HCT116 (cell line): ENCODE results near the gene KMO. TPM values are rescaled to one million over a fixed set of nuclear protein-coding genes. Genes with fewer than 3 reads are reported as not detected.

Experiments used
- ATAC-seq: fragments of 200-7000 bp; cut with Tn5 transposase; 2 replicates; pipeline ENCODE4 v1.9.1; 2020; ENCODE audit warnings: mild to moderate bottlenecking, moderate library complexity
- BruUV-seq: library from RNA; stranded (reverse); fragments of 400-500 nt; replicated peaks from 2 replicates; lab custom pipeline; 2021; lab: Mats Ljungman, UMichigan
- CTCF ChIA-PET: fragments of 300-600 bp; sonication (Branson Sonifier 250); formaldehyde crosslinking; loops from one replicate; lab custom pipeline; 2021; ENCODE audit warnings: antibody characterized with exemption; lab: Charles Lee
- POLR2A ChIA-PET: fragments of 300-600, 350-600 bp; sonication (Branson Sonifier 250); formaldehyde crosslinking; loops from one replicate; lab custom pipeline; 2021; ENCODE audit warnings: antibody characterized with exemption; lab: Charles Lee
- RAD21 ChIA-PET, 2 experiments: fragments of 300-600 bp; sonication (Branson Sonifier 250); formaldehyde crosslinking; loops; one replicate each; lab custom pipeline; 2023; ENCODE audit warnings: low total read pairs in 2 of 2; ENCODE audit not compliant: uncharacterized antibody in 2 of 2, unreplicated experiment in 2 of 2, low non-redundant PET in 1 of 2; lab: Charles Lee
- DNase-seq: peaks from one replicate; pipeline ENCODE4 v3.0.0-alpha.2; 2010; ENCODE audit warnings: low read depth, low spot score
- H2AFZ ChIP-seq: fragments of 200-600 bp; shearing (Covaris generic), sonication (generic); 2 replicates; pipeline ENCODE4 v1.6.1; 2017; ENCODE audit warnings: low read depth, mixed run types, mixed read lengths, antibody characterized with exemption, low read length; ENCODE audit not compliant: poor library complexity, severe bottlenecking
- H3K27ac ChIP-seq: 2 replicates; pipeline ENCODE4 v1.5.1; 2012; ENCODE audit warnings: low read depth, low read length
- H3K27me3 ChIP-seq: fragments of 200-600 bp; sonication (generic); 2 replicates; pipeline ENCODE4 v1.6.1; 2016; ENCODE audit warnings: mixed run types, low read length, mixed read lengths; ENCODE audit not compliant: insufficient read depth
- H3K36me3 ChIP-seq, 2 experiments: fragments of 200-500 bp in 1 of 2; fragments of 200-600 bp in 1 of 2; sonication (Bioruptor generic) in 1 of 2; sonication (generic) in 1 of 2; 2 replicates each; pipeline versions ENCODE4 v1.5.1 to v1.6.1; 2014 to 2016; ENCODE audit warnings: low read length in 2 of 2, inconsistent platforms in 1 of 2, mixed read lengths in 1 of 2, mixed run types in 1 of 2; ENCODE audit not compliant: insufficient read depth in 2 of 2, control insufficient read depth in 1 of 2
- H3K4me1 ChIP-seq, 2 experiments: fragments of 200-600 bp in 1 of 2; sonication (generic) in 1 of 2; 2 replicates each; pipeline versions ENCODE4 v1.5.1 to v1.6.1; 2012 to 2017; ENCODE audit warnings: low read length in 2 of 2, inconsistent platforms in 1 of 2, mild to moderate bottlenecking in 1 of 2, mixed read lengths in 1 of 2, mixed run types in 1 of 2, moderate library complexity in 1 of 2; ENCODE audit not compliant: insufficient read depth in 2 of 2, control insufficient read depth in 1 of 2
- H3K4me2 ChIP-seq: fragments of 200-600 bp; sonication (generic); 2 replicates; pipeline ENCODE4 v1.6.1; 2017; ENCODE audit warnings: mixed run types, low read length, mixed read lengths
- H3K4me3 ChIP-seq, 2 experiments: fragments of 200-600 bp in 1 of 2; sonication (generic) in 1 of 2; replicated peaks in 1 of 2; 2 replicates each; pipeline ENCODE4 v1.5.1; 2011 to 2016; ENCODE audit warnings: low read length in 2 of 2, control low read depth in 1 of 2, low read depth in 1 of 2, mild to moderate bottlenecking in 1 of 2, mixed read lengths in 1 of 2, mixed run types in 1 of 2
- H3K79me2 ChIP-seq: fragments of 200-600 bp; sonication (generic); 2 replicates; pipeline ENCODE4 v1.6.1; 2017; ENCODE audit warnings: mild to moderate bottlenecking, mixed run types, low read length, moderate library complexity, mixed read lengths; ENCODE audit not compliant: insufficient read depth
- H3K9ac ChIP-seq: fragments of 200-600 bp; sonication (generic); 2 replicates; pipeline ENCODE4 v1.6.1; 2016; ENCODE audit warnings: low read length, mixed read lengths
- H3K9me2 ChIP-seq: fragments of 200-600 bp; sonication (generic), shearing (Covaris generic); 2 replicates; pipeline ENCODE4 v1.6.1; 2017; ENCODE audit warnings: mixed run types, mild to moderate bottlenecking, moderate library complexity; ENCODE audit not compliant: insufficient read depth
- H3K9me3 ChIP-seq, 2 experiments: fragments of 200-500 bp in 1 of 2; fragments of 200-600 bp in 1 of 2; sonication (Bioruptor generic) in 1 of 2; sonication (generic) in 1 of 2; 2 replicates each; pipeline ENCODE4 v1.6.1; 2014 to 2017; ENCODE audit warnings: low read length in 2 of 2, mixed read lengths in 2 of 2, inconsistent platforms in 1 of 2, low read depth in 1 of 2, mild to moderate bottlenecking in 1 of 2, mixed run types in 1 of 2, moderate library complexity in 1 of 2; ENCODE audit not compliant: control insufficient read depth in 1 of 2, insufficient read depth in 1 of 2
- H4K20me1 ChIP-seq: fragments of 200-600 bp; sonication (generic), shearing (Covaris generic); 2 replicates; pipeline ENCODE4 v1.6.1; 2017; ENCODE audit warnings: mixed run types, mild to moderate bottlenecking, moderate library complexity; ENCODE audit not compliant: insufficient read depth
- CBX3 ChIP-seq: IDR thresholded peaks from 2 replicates; pipeline ENCODE4 v1.6.1; 2012; ENCODE audit warnings: low read depth
- EGR1 ChIP-seq: IDR thresholded peaks from 2 replicates; pipeline ENCODE4 v1.6.1; 2012; ENCODE audit warnings: low read depth
- ELF1 ChIP-seq: IDR thresholded peaks from 2 replicates; pipeline ENCODE4 v1.6.1; 2012; ENCODE audit warnings: low read depth, borderline replicate concordance
- EZH2phosphoT487 ChIP-seq: fragments of 200-600 bp; IDR thresholded peaks from 2 replicates; pipeline ENCODE4 v1.6.1; 2018; ENCODE audit warnings: antibody characterized with exemption, borderline replicate concordance
- POLR2A ChIP-seq: IDR thresholded peaks from 2 replicates; pipeline ENCODE4 v1.7.0; 2011; ENCODE audit warnings: borderline replicate concordance; ENCODE audit not compliant: insufficient read depth, insufficient read length; ENCODE audit errors: extremely low read depth
- RAD21 ChIP-seq: IDR thresholded peaks from 2 replicates; pipeline ENCODE4 v1.6.1; 2012; ENCODE audit warnings: low read depth, mild to moderate bottlenecking
- SP1 ChIP-seq: IDR thresholded peaks from 2 replicates; pipeline ENCODE4 v1.6.1; 2012; ENCODE audit warnings: low read depth
- TCF7L2 ChIP-seq: IDR thresholded peaks from 2 replicates; pipeline ENCODE4 v1.7.0; 2011; ENCODE audit warnings: borderline replicate concordance, inconsistent platforms; ENCODE audit not compliant: insufficient read depth, insufficient read length; ENCODE audit errors: extremely low read depth
- ZFX ChIP-seq: fragments of 450-650 bp; IDR thresholded peaks from 2 replicates; pipeline ENCODE4 v1.6.1; 2017
- intact Hi-C: fragments of 100-400 bp; cut with micrococcal nuclease; formaldehyde crosslinking; loops from 2 replicates; pipeline ENCODE4 v1.10.0; 2022
- total RNA-seq: library from RNA; stranded (reverse); gene quantifications from one replicate; pipeline ENCODE4 v1.2.1, GENCODE V29; 2021; ENCODE audit not compliant: unreplicated experiment
- TF ChIP-seq, protein P1 (sequence below): IDR thresholded peaks from 2 replicates; pipeline ENCODE4 v1.6.1; 2012
- TF ChIP-seq, protein P2 (sequence below): IDR thresholded peaks from 2 replicates; pipeline ENCODE4 v1.6.1; 2012
- TF ChIP-seq, protein P3 (sequence below), 3 experiments: fragments of 200-600 bp in 1 of 3; sonication (generic) in 1 of 3; IDR thresholded peaks in 2 of 3; conservative IDR thresholded peaks in 1 of 3; 2 replicates each; pipeline ENCODE4 v1.5.1; 2012 to 2017; ENCODE audit warnings: low read depth in 2 of 3, low read length in 2 of 3, antibody characterized with exemption in 1 of 3, borderline replicate concordance in 1 of 3, control low read depth in 1 of 3, mild to moderate bottlenecking in 1 of 3, mixed read lengths in 1 of 3, mixed run types in 1 of 3, moderate library complexity in 1 of 3; ENCODE audit not compliant: insufficient read depth in 1 of 3

Gene KMO
- total RNA-seq, 1 experiment from 2014 or later = not detected

DNA sequence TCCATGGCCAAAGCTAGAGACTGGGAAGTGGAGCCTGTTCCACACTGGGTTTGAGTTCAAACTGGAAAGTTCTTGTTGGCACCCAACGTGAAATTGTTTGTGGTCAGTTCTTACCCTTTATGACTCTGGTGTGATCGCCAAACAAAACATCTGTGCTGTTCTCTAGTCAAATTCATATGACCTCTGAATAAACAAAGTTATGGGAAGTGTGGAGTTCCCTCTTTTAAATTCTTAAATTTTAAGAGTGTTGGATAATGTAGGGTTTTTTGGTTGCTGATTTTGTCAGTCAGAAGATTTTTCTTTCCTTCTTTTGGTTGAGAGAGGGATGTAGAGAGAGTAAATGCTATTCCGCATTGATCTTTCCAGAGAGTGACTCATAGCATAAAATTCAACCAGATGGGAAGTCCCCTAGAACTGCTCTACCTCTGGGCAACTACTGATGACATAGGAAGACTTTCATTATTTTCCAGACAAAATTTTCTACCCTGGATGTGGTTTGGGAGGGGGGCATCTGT is 71.6 kb downstream of the KMO start:
- Histone ChIP-seq H3K36me3 (no peaks in the 10 kb centered on the region), H3K9ac (no peak overlapping the region), H3K9me3 (no peaks in the 10 kb centered on the region), H3K4me1 (peaks cover 0 to 9% of the 10 kb centered on the region in 2 experiments; a peak in 1 of 4 replicates), H3K4me2 (no peak overlapping the region), H4K20me1 (no peaks in the 10 kb centered on the region; the same call in 1 of the 2 replicates), H3K27ac (no peak overlapping the region), H2AFZ (no peak overlapping the region), H3K4me3 (no peak overlapping the region), H3K9me2 (no peaks in the 10 kb centered on the region), H3K79me2 (no peaks in the 10 kb centered on the region), H3K27me3 (no peaks in the 10 kb centered on the region)
- CTCF ChIA-PET = no interaction called here
- TF ChIP-seq EZH2phosphoT487 (no peak), ZFX (no peak), EGR1 (no peak), ELF1 (no peak), SP1 (no peak), CBX3 (no peak), TCF7L2 (no peak), POLR2A (no peak)
- TF ChIP-seq, protein P1, sequence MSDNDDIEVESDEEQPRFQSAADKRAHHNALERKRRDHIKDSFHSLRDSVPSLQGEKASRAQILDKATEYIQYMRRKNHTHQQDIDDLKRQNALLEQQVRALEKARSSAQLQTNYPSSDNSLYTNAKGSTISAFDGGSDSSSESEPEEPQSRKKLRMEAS = no peak
- TF ChIP-seq, protein P2, sequence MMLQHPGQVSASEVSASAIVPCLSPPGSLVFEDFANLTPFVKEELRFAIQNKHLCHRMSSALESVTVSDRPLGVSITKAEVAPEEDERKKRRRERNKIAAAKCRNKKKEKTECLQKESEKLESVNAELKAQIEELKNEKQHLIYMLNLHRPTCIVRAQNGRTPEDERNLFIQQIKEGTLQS = no peak
- no peak for ATAC-seq
- intact Hi-C loops = no loop called here
- RAD21 ChIA-PET = no interaction called here
- POLR2A ChIA-PET = no interaction called here
- no peak for DNase-seq
- BruUV-seq = no TSS peak

DNA sequence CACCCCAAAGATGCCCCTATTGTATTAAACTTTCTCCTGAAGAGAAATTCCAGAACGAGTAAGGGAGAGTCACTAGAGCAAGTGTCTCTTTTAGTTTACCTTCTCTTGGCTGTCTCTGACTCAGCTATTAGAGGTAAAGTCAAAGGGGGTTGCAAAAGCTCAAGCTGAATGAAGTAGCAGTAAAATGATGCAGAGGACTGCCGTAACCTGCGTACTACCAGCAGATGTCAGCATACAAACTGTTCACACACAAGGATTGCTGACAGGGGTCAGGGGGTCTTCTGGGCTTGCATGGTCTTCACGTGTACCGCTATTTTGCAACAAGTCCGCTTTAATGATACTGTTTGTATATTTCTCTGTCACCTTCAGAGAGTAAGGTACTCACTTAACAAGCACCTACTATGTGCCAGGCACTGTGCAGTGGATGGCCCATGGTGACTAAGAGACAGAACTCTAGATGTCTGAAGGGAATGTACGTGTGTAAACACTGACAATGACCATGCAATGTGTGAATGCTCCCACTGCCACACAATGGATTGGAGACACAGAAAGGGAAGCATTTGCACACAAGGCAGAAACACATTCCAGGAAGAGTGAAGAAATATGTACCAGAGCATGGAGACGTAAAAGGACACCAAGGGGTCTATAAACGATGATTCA is 73.1 kb downstream of the KMO start:
- intact Hi-C loops = no loop called here
- RAD21 ChIA-PET = no interaction called here
- no peak overlapping the region for H2AFZ ChIP-seq
- CTCF ChIA-PET = interaction anchor here (0.7 to 1.4 kb wide), 4 partner anchors 12 to 73 kb away, joined by 3 to 4 read pairs (median 3); partner anchors contain the start of gene KMO
- POLR2A ChIA-PET = no interaction called here
- no peaks in the 10 kb centered on the region for H3K36me3 ChIP-seq
- no peak overlapping the region for H3K27ac ChIP-seq
- H3K4me3 ChIP-seq = no peak overlapping the region
- H3K4me1 ChIP-seq = peaks cover 0 to 9% of the 10 kb centered on the region in 2 experiments; a peak in 1 of 4 replicates
- no peaks in the 10 kb centered on the region for H3K9me3 ChIP-seq
- no peak for DNase-seq
- ATAC-seq = peak; percentile 73
- H3K9me2 ChIP-seq = no peaks in the 10 kb centered on the region
- no peaks in the 10 kb centered on the region; the same call in 1 of the 2 replicates for H4K20me1 ChIP-seq
- no peak overlapping the region for H3K9ac ChIP-seq
- no peak overlapping the region for H3K4me2 ChIP-seq
- peak; percentile 27; the same call in 1 of the 2 replicates for TF ChIP-seq RAD21
- TF ChIP-seq, protein P3, sequence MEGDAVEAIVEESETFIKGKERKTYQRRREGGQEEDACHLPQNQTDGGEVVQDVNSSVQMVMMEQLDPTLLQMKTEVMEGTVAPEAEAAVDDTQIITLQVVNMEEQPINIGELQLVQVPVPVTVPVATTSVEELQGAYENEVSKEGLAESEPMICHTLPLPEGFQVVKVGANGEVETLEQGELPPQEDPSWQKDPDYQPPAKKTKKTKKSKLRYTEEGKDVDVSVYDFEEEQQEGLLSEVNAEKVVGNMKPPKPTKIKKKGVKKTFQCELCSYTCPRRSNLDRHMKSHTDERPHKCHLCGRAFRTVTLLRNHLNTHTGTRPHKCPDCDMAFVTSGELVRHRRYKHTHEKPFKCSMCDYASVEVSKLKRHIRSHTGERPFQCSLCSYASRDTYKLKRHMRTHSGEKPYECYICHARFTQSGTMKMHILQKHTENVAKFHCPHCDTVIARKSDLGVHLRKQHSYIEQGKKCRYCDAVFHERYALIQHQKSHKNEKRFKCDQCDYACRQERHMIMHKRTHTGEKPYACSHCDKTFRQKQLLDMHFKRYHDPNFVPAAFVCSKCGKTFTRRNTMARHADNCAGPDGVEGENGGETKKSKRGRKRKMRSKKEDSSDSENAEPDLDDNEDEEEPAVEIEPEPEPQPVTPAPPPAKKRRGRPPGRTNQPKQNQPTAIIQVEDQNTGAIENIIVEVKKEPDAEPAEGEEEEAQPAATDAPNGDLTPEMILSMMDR (IDR thresholded peaks at IDR 0.05 in 2 of 3, conservative IDR thresholded peaks at IDR 0.05 in 1 of 3; ENCODE audit: borderline replicate concordance in 1 of 3, insufficient read depth in 1 of 3, low read depth in 2 of 3, low read length in 2 of 3) = peak in 2 of 3 experiments; percentile 47 to 53; a peak in 4 of 6 replicates
- TF ChIP-seq, protein P1 = no peak
- no TSS peak for BruUV-seq
- H3K27me3 ChIP-seq = no peaks in the 10 kb centered on the region
- no peaks in the 10 kb centered on the region for H3K79me2 ChIP-seq
